Glutamatergic neuron (in vitro differentiated cells): ENCODE measurements around the gene HPCAL4. TPM values are rescaled to one million over a fixed set of nuclear protein-coding genes. Genes with fewer than 3 reads are reported as not detected.

Experiments
- DNase-seq: peaks from one replicate; pipeline ENCODE4 v3.0.0; 2022
- H3K27ac Mint-ChIP-seq: one replicate; pipeline ENCODE4 v1.8.0; 2020; ENCODE audit warnings: mild to moderate bottlenecking, mixed read lengths, inconsistent platforms; ENCODE audit not compliant: unreplicated experiment
- H3K27me3 Mint-ChIP-seq: one replicate; pipeline ENCODE4 v1.8.0; 2020; ENCODE audit warnings: mild to moderate bottlenecking, moderate library complexity, mixed read lengths, inconsistent platforms; ENCODE audit not compliant: unreplicated experiment
- H3K36me3 Mint-ChIP-seq: one replicate; pipeline ENCODE4 v1.8.0; 2020; ENCODE audit warnings: mild to moderate bottlenecking, mixed read lengths, inconsistent platforms; ENCODE audit not compliant: unreplicated experiment
- H3K4me1 Mint-ChIP-seq: one replicate; pipeline ENCODE4 v1.8.0; 2020; ENCODE audit warnings: mild to moderate bottlenecking, low read depth, mixed read lengths, inconsistent platforms; ENCODE audit not compliant: unreplicated experiment
- H3K4me3 Mint-ChIP-seq: one replicate; pipeline ENCODE4 v1.8.0; 2020; ENCODE audit warnings: mild to moderate bottlenecking, mixed read lengths, inconsistent platforms; ENCODE audit not compliant: unreplicated experiment
- H3K9me3 Mint-ChIP-seq: one replicate; pipeline ENCODE4 v1.8.0; 2020; ENCODE audit warnings: mild to moderate bottlenecking, moderate library complexity, mixed read lengths, inconsistent platforms; ENCODE audit not compliant: unreplicated experiment
- CTCF ChIP-seq: fragments of 200-600 bp; sonication (generic); IDR thresholded peaks from one replicate; pipeline ENCODE4 v1.5.0; 2021; ENCODE audit not compliant: partially characterized antibody, unreplicated experiment
- total RNA-seq: library from RNA; stranded (reverse); fragmentation: NEBNext Ultra II Directional; extraction: Animal tissue kit (Norgen Biotek cat#: 25700); gene quantifications from one replicate; pipeline ENCODE4 v1.2.1, GENCODE V29; 2021; ENCODE audit not compliant: unreplicated experiment

Gene HPCAL4
- total RNA-seq, 1 donor from 2014 or later, result not detected

GRCh38 chr1:39681999-39682398, 9.2 kb downstream of the HPCAL4 start:
- no peaks in the 10 kb centered on the region for H3K9me3 Mint-ChIP-seq
- no peak for TF ChIP-seq CTCF
- no peaks in the 10 kb centered on the region for H3K4me1 Mint-ChIP-seq
- peaks cover 5% of the 10 kb centered on the region for H3K36me3 Mint-ChIP-seq
- no peak overlapping the region for H3K4me3 Mint-ChIP-seq
- peaks cover 28% of the 10 kb centered on the region for H3K27me3 Mint-ChIP-seq
- no peak overlapping the region for H3K27ac Mint-ChIP-seq
- no peak for DNase-seq

GRCh38 chr1:39681294-39681693, 9.9 kb downstream of the HPCAL4 start:
- no peaks in the 10 kb centered on the region for H3K4me1 Mint-ChIP-seq
- H3K9me3 Mint-ChIP-seq, result no peaks in the 10 kb centered on the region
- H3K4me3 Mint-ChIP-seq, result no peak overlapping the region
- TF ChIP-seq CTCF, result no peak
- H3K27ac Mint-ChIP-seq, result no peak overlapping the region
- peaks cover 5% of the 10 kb centered on the region for H3K36me3 Mint-ChIP-seq
- no peak for DNase-seq
- H3K27me3 Mint-ChIP-seq, result peaks cover 32% of the 10 kb centered on the region

- TF ChIP-seq CTCF, result no peak
- no peak overlapping the region for H3K27ac Mint-ChIP-seq
- no peaks in the 10 kb centered on the region for H3K4me1 Mint-ChIP-seq
- peaks cover 5% of the 10 kb centered on the region for H3K36me3 Mint-ChIP-seq
- DNase-seq, result no peak
- no peak overlapping the region for H3K4me3 Mint-ChIP-seq
- H3K27me3 Mint-ChIP-seq, result peaks cover 31% of the 10 kb centered on the region
- H3K9me3 Mint-ChIP-seq, result no peaks in the 10 kb centered on the region
These were observed 10.5 kb downstream of the HPCAL4 start for GRCh38 chr1:39680751-39681150.

- no peak for TF ChIP-seq CTCF
- peaks cover 5% of the 10 kb centered on the region for H3K36me3 Mint-ChIP-seq
- H3K4me1 Mint-ChIP-seq, result no peaks in the 10 kb centered on the region
- no peak overlapping the region for H3K27ac Mint-ChIP-seq
- H3K4me3 Mint-ChIP-seq, result no peak overlapping the region
- peaks cover 28% of the 10 kb centered on the region for H3K27me3 Mint-ChIP-seq
- DNase-seq, result no peak
- H3K9me3 Mint-ChIP-seq, result no peaks in the 10 kb centered on the region
These were observed 11.4 kb downstream of the HPCAL4 start for GRCh38 chr1:39679821-39680220.

GRCh38 chr1:39678889-39679288, 12.3 kb downstream of the HPCAL4 start:
- no peaks in the 10 kb centered on the region for H3K4me1 Mint-ChIP-seq
- H3K9me3 Mint-ChIP-seq, result no peaks in the 10 kb centered on the region
- DNase-seq, result no peak
- no peak overlapping the region for H3K27ac Mint-ChIP-seq
- no peak for TF ChIP-seq CTCF
- peaks cover 5% of the 10 kb centered on the region for H3K36me3 Mint-ChIP-seq
- peaks cover 30% of the 10 kb centered on the region for H3K27me3 Mint-ChIP-seq
- no peak overlapping the region for H3K4me3 Mint-ChIP-seq
